BJ (cell line): ENCODE measurements around the gene PPP1CA. TPM values are rescaled to one million over a fixed set of nuclear protein-coding genes. Genes with fewer than 3 reads are reported as not detected.

ENCODE experiments used
- CTCF ChIA-PET: fragments of 350-600 bp; formaldehyde crosslinking; extraction: SDS; loops from one replicate; lab custom pipeline; 2021; ENCODE audit warnings: antibody characterized with exemption, inconsistent platforms; lab: Yijun Ruan, JAX
- POLR2A ChIA-PET: fragments of 300-600 bp; sonication (Branson Sonifier 250); formaldehyde crosslinking; extraction: SDS; loops from one replicate; lab custom pipeline; 2021; ENCODE audit warnings: antibody characterized with exemption; lab: Charles Lee
- DNase-seq: peaks from one replicate; pipeline ENCODE4 v3.0.0-alpha.2; 2011; ENCODE audit warnings: low read depth
- H3K27me3 ChIP-seq: 2 replicates; pipeline ENCODE4 v1.6.0; 2011; ENCODE audit warnings: low read length; ENCODE audit not compliant: control insufficient read depth, insufficient read depth
- H3K36me3 ChIP-seq: 2 replicates; pipeline ENCODE4 v1.5.1; 2011; ENCODE audit warnings: low read length; ENCODE audit not compliant: control insufficient read depth, insufficient read depth
- H3K4me3 ChIP-seq: 2 replicates; pipeline ENCODE4 v1.5.1; 2011; ENCODE audit warnings: low read depth, mild to moderate bottlenecking, control low read depth, low read length
- polyA plus RNA-seq: library from polyadenylated mRNA; depleted of rRNA; stranded (reverse); fragments of >200 nt; gene quantifications from 2 replicates; pipeline ENCODE4 v1.2.3, GENCODE V29; 2011
- TF ChIP-seq, protein P1 (sequence below): IDR thresholded peaks from 2 replicates; pipeline ENCODE4 v1.5.1; 2011; ENCODE audit warnings: low read depth, mild to moderate bottlenecking, control low read depth, inconsistent platforms, low read length, moderate library complexity; ENCODE audit not compliant: insufficient read depth

Gene PPP1CA
- polyA plus RNA-seq, 1 experiment, result 233 TPM

DNA sequence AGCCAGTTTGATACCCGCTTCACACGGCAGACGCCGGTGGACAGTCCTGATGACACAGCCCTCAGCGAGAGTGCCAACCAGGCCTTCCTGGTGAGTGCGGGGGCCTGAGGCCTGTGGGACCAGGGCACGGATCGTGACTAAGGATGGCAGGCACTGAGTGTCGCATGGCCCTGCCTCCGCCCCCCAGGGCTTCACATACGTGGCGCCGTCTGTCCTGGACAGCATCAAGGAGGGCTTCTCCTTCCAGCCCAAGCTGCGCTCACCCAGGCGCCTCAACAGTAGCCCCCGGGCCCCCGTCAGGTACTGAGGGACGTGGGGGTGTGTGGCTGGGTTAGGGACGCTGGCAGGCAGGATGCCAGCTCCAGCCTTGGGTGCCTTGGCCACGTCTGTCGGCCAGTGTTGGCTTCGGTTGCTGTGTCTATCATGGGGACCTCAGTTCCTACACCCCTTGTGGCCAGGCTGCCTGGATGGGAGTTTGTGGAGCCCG lies 32.8 kb upstream of the PPP1CA start:
- H3K27me3 ChIP-seq, result no peaks in the 10 kb centered on the region
- H3K4me3 ChIP-seq, result no peak overlapping the region
- POLR2A ChIA-PET, result no interaction called here
- TF ChIP-seq, protein P1, sequence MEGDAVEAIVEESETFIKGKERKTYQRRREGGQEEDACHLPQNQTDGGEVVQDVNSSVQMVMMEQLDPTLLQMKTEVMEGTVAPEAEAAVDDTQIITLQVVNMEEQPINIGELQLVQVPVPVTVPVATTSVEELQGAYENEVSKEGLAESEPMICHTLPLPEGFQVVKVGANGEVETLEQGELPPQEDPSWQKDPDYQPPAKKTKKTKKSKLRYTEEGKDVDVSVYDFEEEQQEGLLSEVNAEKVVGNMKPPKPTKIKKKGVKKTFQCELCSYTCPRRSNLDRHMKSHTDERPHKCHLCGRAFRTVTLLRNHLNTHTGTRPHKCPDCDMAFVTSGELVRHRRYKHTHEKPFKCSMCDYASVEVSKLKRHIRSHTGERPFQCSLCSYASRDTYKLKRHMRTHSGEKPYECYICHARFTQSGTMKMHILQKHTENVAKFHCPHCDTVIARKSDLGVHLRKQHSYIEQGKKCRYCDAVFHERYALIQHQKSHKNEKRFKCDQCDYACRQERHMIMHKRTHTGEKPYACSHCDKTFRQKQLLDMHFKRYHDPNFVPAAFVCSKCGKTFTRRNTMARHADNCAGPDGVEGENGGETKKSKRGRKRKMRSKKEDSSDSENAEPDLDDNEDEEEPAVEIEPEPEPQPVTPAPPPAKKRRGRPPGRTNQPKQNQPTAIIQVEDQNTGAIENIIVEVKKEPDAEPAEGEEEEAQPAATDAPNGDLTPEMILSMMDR, result no peak
- no peak for DNase-seq
- CTCF ChIA-PET, result no interaction called here
- H3K36me3 ChIP-seq, result peaks cover 37% of the 10 kb centered on the region

- DNase-seq, result no peak
- ChIA-PET POLR2A (no interaction called here), CTCF (no interaction called here)
- peaks cover 35% of the 10 kb centered on the region for H3K36me3 ChIP-seq
- no peak overlapping the region for H3K4me3 ChIP-seq
- H3K27me3 ChIP-seq, result no peaks in the 10 kb centered on the region
- TF ChIP-seq, protein P1, result no peak
Measured at GRCh38 chr11:67433536-67434394, 32.1 kb upstream of the PPP1CA start.

- H3K36me3 ChIP-seq, result peaks cover 33% of the 10 kb centered on the region
- POLR2A ChIA-PET, result no interaction called here
- H3K4me3 ChIP-seq, result no peak overlapping the region
- CTCF ChIA-PET, result no interaction called here
- TF ChIP-seq, protein P1, result no peak
- no peaks in the 10 kb centered on the region for H3K27me3 ChIP-seq
- DNase-seq, result no peak
Measured at GRCh38 chr11:67432655-67433349, 31.1 kb upstream of the PPP1CA start.

- Histone ChIP-seq H3K4me3 (no peak overlapping the region), H3K36me3 (peaks cover 32% of the 10 kb centered on the region), H3K27me3 (no peaks in the 10 kb centered on the region)
- no peak for DNase-seq
- TF ChIP-seq, protein P1, result no peak
- ChIA-PET CTCF (no interaction called here), POLR2A (no interaction called here)
Measured at GRCh38 chr11:67431346-67432249, 29.9 kb upstream of the PPP1CA start.
